Neuron (in vitro differentiated cells): ENCODE data around the gene KRTAP10-4.

Experiments used
- H2AFZ ChIP-seq: one replicate; pipeline ENCODE4 v1.6.1; 2013; ENCODE audit warnings: low read depth, mild to moderate bottlenecking, inconsistent platforms, low read length, moderate library complexity
- H3K27me3 ChIP-seq: one replicate; pipeline ENCODE4 v1.6.1; 2013; ENCODE audit warnings: low read length; ENCODE audit not compliant: insufficient read depth
- H3K36me3 ChIP-seq: one replicate; pipeline ENCODE4 v1.6.1; 2013; ENCODE audit warnings: low read length; ENCODE audit not compliant: insufficient read depth
- H3K4me1 ChIP-seq: one replicate; pipeline ENCODE4 v1.6.1; 2013; ENCODE audit warnings: low read length; ENCODE audit not compliant: insufficient read depth
- H3K4me3 ChIP-seq: 2 replicates; pipeline ENCODE4 v1.5.1; 2013; ENCODE audit warnings: mild to moderate bottlenecking, low read length, moderate library complexity
- H3K9me3 ChIP-seq: one replicate; pipeline ENCODE4 v1.6.1; 2013; ENCODE audit warnings: low read length

The KRTAP10-4 gene

GRCh38 chr21:44530903-44531605 is 42.5 kb upstream of the KRTAP10-4 start:
- H3K4me3 ChIP-seq: no peak overlapping the region
- peaks cover 8% of the 10 kb centered on the region for H3K27me3 ChIP-seq
- no peaks in the 10 kb centered on the region for H3K36me3 ChIP-seq
- H2AFZ ChIP-seq: no peak overlapping the region
- H3K9me3 ChIP-seq: no peaks in the 10 kb centered on the region
- H3K4me1 ChIP-seq: no peaks in the 10 kb centered on the region

DNA sequence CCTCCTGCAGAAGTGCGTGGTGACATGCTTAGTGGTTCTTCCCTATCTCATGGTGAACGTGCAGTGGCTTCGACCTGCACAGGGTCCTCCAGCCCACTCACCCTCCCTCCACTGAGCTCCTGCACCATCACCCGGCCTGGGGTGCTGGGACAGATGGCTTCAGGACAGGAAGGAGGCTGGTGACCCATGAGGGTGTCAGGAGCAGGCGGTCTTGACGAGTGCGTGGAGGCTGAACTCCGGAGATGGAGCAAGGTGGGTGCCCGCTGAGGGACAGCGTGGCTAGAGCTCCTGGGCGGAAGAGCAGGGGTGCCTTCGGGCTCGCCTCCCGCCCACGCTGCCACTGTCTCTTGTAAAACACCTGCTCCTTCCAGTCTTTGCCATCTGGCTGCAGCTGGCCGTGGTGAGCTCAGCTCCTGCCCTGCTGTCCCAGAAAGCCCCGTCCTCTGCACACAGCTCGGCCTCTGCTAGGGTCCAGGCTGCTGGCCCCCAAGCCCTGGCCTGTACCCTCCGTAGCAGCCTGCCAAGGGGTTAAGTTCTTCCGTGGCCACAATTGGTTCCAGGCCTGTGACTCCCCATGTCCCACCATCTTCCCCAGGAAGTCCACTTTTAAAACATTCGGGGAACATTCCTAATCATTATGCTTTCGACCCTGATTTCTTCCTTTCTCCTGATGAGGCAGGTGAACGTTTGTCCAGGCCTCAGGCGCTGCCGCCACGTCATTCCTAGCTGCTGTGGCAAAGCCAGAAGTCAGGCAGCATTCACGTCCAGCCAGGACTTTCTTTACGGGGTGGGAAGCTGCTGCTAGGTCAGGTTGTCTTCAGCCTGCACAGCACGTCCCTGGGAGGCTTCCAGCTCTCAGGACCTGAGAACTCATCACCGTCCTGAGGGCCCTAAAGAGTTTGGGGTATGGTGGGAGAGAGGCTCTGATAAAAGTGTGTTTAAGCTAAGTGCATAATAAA is 41.6 kb upstream of the KRTAP10-4 start:
- no peak overlapping the region for H2AFZ ChIP-seq
- H3K4me1 ChIP-seq: no peaks in the 10 kb centered on the region
- H3K36me3 ChIP-seq: no peaks in the 10 kb centered on the region
- no peak overlapping the region for H3K4me3 ChIP-seq
- H3K27me3 ChIP-seq: peaks cover 8% of the 10 kb centered on the region
- H3K9me3 ChIP-seq: no peaks in the 10 kb centered on the region

- Histone ChIP-seq H3K4me3 (no peak overlapping the region), H3K4me1 (no peaks in the 10 kb centered on the region), H2AFZ (no peak overlapping the region), H3K36me3 (no peaks in the 10 kb centered on the region), H3K9me3 (peaks cover 3% of the 10 kb centered on the region), H3K27me3 (peaks cover 10% of the 10 kb centered on the region)
These were observed 40.8 kb upstream of the KRTAP10-4 start for GRCh38 chr21:44532712-44533111.

DNA sequence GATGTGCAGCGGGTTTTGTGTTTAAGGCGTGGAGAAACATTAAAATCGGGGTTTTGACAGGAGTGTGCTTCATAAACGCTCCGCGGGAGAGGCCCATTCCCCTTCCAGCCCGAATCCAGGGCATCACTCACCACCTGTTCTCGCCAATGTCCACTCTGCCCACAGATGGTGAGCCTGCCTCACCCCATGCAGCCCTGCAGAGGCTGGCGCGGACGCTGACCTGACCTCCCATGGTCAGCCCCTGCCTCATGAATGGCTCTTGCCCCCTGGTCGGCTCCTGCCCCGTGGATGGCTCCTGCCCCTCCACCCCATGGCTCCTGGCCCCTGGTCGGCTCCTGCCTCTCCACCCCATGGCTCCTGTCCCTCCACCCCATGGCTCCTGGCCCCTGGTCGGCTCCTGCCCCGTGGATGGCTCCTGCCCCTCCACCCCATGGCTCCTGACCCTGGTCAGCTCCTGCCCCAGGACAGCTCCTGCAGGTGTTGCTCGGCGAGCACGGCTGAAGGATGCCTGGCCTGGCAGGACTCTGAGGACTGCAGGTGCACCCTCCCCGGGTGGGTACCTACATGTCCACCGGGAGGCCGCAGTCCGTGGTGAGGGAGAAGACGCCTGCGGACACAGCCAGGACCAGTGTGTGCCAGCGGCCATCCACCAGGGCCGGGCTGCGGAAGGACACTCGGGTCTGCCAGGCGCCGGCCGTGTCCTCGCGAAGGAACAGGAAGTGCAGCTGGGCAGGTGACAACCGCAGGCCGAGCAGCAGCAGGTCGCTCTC is 40.2 kb upstream of the KRTAP10-4 start:
- no peaks in the 10 kb centered on the region for H3K4me1 ChIP-seq
- H3K4me3 ChIP-seq: no peak overlapping the region
- no peak overlapping the region for H2AFZ ChIP-seq
- H3K27me3 ChIP-seq: peaks cover 10% of the 10 kb centered on the region
- peaks cover 4% of the 10 kb centered on the region for H3K9me3 ChIP-seq
- H3K36me3 ChIP-seq: no peaks in the 10 kb centered on the region

DNA sequence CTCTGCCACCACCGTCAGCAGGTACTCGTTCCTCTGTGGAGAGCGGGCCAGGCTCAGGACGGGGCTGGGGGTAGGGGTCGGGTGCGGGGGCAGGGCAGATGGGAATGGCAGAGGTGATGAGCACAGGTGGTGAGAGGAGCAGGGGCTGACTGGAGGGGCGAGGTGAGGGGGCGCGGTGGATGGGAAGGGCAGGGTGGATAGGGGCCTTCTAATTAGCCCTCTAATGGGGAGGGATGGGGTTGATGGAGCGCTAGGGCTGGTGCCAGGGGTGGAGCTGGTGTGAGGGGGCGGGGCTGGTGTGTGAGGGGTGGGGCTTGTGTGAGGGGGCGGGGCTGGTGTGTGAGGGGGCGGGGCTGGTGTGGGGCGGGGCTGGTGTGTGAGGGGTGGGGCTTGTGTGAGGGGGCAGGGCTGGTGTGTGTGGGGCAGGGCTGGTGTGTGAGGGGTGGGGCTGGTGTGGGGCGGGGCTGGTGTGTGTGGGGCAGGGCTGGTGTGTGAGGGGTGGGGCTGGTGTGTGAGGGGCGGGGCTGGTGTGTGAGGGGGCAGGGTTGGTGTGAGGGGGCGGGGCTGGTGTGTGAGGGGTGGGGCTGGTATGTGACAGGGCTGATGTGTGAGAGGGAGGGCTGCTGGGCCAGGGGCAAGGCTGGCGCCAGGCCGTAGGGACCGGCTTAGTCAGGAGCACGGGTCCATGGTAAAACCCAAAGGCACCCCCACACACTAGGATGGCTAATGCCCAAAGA is 39.5 kb upstream of the KRTAP10-4 start:
- peaks cover 4% of the 10 kb centered on the region for H3K9me3 ChIP-seq
- peaks cover 10% of the 10 kb centered on the region for H3K27me3 ChIP-seq
- no peak overlapping the region for H2AFZ ChIP-seq
- H3K4me1 ChIP-seq: no peaks in the 10 kb centered on the region
- H3K4me3 ChIP-seq: no peak overlapping the region
- no peaks in the 10 kb centered on the region for H3K36me3 ChIP-seq

DNA sequence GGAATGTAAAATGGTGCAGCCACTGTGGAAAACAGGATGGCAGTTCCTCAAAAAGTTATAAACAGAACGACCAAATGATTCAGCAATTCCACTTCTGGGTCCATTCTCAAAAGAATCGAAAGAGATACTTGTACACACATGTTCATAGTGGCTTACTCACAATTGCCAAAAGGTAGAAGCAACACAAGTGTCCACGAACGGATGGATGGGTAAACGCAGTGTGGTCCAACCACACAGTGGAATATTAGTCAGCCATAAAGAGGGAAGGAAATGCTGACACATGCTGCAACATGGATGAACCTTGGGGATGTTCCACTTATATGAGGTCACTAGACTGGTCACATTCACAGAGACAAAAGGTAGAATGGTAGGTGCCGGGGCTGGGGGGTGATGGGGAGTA is 38.8 kb upstream of the KRTAP10-4 start:
- H3K36me3 ChIP-seq: no peaks in the 10 kb centered on the region
- H3K9me3 ChIP-seq: peaks cover 4% of the 10 kb centered on the region
- no peaks in the 10 kb centered on the region for H3K4me1 ChIP-seq
- no peak overlapping the region for H2AFZ ChIP-seq
- H3K27me3 ChIP-seq: peaks cover 10% of the 10 kb centered on the region
- H3K4me3 ChIP-seq: no peak overlapping the region

DNA sequence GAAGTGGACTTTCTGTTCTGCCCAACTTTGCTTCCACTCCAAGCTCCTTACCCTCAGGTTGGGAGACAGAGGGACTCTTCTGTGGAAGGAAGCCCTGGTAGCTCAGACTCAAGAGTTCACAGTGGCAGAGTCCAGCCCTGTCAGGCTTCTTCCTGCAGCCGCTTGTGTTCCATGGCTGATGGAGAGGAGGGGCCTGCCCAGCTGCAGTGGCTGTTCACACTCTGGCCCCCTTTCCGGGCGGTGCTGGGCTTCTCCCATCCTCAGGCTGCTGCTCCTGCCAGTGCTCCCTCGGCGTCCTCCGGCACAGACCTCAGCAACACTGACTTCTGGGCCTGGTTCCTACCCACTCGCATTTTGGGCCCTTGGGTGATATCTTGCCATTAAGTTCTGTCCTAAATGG is 37.6 kb upstream of the KRTAP10-4 start:
- Histone ChIP-seq H3K4me3 (no peak overlapping the region), H3K36me3 (no peaks in the 10 kb centered on the region), H3K27me3 (peaks cover 5% of the 10 kb centered on the region), H3K9me3 (peaks cover 4% of the 10 kb centered on the region), H3K4me1 (no peaks in the 10 kb centered on the region), H2AFZ (no peak overlapping the region)

DNA sequence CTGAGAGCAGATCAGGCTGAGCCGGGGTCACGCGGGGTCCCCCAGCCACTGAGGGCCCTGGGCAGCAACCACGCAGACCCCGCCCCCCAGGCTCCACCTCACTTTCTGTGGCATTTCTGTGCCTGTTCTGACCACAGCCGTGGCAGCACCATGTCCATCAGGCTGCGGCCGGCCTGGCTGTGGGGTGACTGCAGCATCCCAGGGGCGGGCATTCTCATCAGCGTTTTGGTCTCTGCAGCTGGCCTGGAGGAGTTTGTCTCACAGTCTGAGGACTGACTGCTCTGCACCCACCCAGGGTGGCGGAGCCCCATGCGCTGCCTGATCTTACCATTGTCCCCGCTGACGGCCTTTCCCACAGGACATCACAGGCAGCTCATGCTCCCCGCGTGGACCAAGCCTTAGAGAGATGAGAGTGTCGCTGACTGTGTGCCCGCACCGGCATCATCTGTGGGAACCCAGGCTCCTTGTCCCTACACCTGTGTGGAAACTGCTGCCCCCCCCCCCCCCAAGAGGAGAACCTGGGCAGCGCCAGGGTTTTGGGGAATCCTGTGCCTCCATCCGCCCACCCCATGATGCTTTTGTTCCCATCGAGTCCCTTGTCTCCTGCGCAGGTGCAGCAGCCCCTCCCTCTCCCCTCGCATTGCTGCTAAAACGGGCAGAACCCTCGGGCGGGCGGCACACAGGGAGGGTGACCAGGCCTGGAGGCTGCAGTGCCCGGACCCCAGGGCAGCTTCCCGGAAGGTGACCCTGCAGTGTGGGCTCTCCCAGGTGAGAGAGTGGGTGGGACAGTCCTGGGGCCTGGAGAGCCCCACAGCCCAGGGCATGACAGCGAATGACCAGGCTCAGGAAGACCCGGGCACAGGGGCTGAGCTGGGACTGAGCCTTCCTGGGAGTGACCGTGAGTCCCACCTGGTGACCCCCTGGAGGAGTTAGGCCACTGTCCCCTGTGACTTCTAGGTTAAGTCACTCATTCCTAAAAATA is 35.3 kb upstream of the KRTAP10-4 start:
- H3K27me3 ChIP-seq: peaks cover 5% of the 10 kb centered on the region
- no peak overlapping the region for H2AFZ ChIP-seq
- H3K4me3 ChIP-seq: no peak overlapping the region

DNA sequence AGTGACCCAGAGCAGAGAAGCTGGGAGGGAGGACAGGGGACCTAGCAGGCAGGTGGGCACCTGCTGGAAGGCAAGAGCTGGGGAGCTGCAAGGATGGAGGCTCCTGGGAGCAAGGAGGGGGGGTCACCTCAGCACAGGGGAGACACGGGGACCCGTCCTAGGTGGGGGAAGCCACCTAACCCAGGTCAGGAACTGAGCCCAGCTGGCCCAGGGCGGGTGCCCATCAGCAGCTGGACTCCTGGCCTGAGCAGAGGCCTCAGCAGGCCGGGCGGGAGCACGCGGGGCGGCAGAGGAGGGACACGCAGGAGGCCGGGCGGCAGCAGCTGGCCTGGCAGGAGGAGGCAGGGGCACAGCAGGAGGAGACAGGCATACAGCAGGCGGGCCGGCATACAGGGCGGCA is 34.5 kb upstream of the KRTAP10-4 start:
- Histone ChIP-seq H3K4me3 (no peak overlapping the region), H3K4me1 (no peaks in the 10 kb centered on the region), H3K9me3 (peaks cover 4% of the 10 kb centered on the region)

More for the DNA sequence above, 35.3 kb upstream of the KRTAP10-4 start:
- no peaks in the 10 kb centered on the region for H3K36me3 ChIP-seq
- no peaks in the 10 kb centered on the region for H3K4me1 ChIP-seq
- H3K9me3 ChIP-seq: peaks cover 4% of the 10 kb centered on the region

DNA sequence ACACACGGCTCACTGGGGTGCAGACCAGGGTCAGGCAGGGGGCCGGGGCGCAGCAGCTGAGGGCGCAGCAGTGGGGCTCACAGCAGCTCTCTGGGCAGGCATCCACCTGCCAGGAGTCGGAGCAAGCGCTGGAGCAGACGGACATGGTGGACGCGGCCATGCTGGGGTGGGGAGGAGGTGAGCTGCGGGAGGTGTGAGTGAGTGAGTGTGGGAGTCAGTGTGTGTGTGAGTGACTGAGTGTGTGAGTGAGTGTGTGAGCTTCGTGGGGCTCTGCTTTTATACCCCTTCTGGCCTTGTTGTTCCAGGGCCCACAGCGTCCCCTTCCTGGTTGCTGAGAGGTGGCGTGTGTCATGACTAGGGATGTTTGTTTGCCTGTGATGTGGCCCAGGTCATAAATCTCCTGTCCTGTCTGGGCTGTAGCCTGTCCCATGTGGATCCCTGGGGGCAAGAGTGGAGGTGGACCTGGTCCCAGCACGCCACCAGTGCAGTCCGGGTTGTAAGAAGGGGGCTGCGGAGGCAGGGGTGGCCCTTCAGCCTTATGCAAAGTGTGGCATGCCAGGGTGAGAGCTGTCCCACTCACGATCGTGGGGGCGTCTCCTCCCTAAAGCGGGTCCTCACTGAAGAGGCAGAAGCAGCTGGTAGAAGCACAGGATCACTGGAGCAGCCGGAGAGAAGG is 33.4 kb upstream of the KRTAP10-4 start, which contains the start of gene KRTAP10-1:
TSS of gene KRTAP10-1 (minus strand) at position 205 of the 676 bp plus-strand sequence. CDS start at position 160, 45 bp downstream.
- no peak within 1 kb of the TSS for H2AFZ ChIP-seq
- no peak within 1 kb of the TSS for H3K4me3 ChIP-seq
- peaks cover 5% of the 10 kb centered on the region for H3K27me3 ChIP-seq
- H3K36me3 ChIP-seq: no peaks in the 10 kb centered on the region
- H3K4me1 ChIP-seq: no peaks in the 10 kb centered on the region
- H3K9me3 ChIP-seq: peaks cover 7% of the 10 kb centered on the region

More for the DNA sequence above, 34.5 kb upstream of the KRTAP10-4 start:
- Histone ChIP-seq H2AFZ (no peak overlapping the region), H3K27me3 (peaks cover 5% of the 10 kb centered on the region), H3K36me3 (no peaks in the 10 kb centered on the region)

DNA sequence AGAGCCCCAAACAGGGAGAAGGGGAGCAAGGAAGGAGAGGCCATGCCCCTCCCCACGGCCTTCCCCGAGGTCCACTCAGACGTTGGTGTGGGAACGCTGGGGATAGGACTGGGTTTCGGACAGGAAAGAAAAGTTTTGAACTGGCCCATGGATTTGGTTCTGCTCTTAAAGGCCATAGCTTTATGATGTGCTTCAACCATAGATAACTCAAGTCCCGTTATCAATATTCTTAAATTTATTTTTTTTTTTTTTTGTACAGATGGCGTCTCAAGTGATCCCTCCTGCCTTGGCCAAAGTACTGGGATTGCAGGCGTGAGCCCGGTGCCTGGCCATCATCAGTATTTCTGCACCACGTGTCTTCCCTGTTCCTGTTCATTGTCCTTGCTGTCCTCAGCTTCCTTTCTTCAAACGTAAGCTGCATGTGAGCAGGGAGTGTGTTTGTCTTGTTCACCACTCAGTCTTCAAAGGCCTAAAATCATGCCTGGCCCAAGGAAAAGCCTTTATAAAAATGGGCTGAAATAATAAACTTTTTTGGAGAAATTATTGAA is 32.7 kb upstream of the KRTAP10-4 start:
- H3K4me1 ChIP-seq: no peaks in the 10 kb centered on the region
- no peak overlapping the region for H3K4me3 ChIP-seq
- H3K36me3 ChIP-seq: no peaks in the 10 kb centered on the region
- no peak overlapping the region for H2AFZ ChIP-seq
- H3K27me3 ChIP-seq: peaks cover 4% of the 10 kb centered on the region
- H3K9me3 ChIP-seq: peaks cover 7% of the 10 kb centered on the region
